Breast epithelium (tissue), 4 donors: ENCODE results near the gene PRSS50. TPM values are rescaled to one million over a fixed set of nuclear protein-coding genes. Genes with fewer than 3 reads are reported as not detected.

Source experiments
- DNase-seq, 2 donors: peaks; one replicate each; pipeline ENCODE4 v3.0.0-alpha.2; 2019; ENCODE audit warnings: low spot score in 2 of 2
- H3K27ac ChIP-seq, 2 donors: fragments of 200-600 bp; sonication (generic) in 1 of 2; one replicate each; pipeline ENCODE4 v1.5.1; 2016 to 2019; ENCODE audit warnings: mild to moderate bottlenecking in 1 of 2
- H3K27me3 ChIP-seq, 2 donors: fragments of 200-600 bp; sonication (generic) in 1 of 2; one replicate each; pipeline versions ENCODE4 v1.5.1 to v1.6.0; 2017 to 2019; ENCODE audit warnings: control low read depth in 1 of 2, mild to moderate bottlenecking in 1 of 2
- H3K36me3 ChIP-seq: fragments of 200-600 bp; one replicate; pipeline ENCODE4 v1.5.1; 2019
- H3K4me1 ChIP-seq, 2 donors: fragments of 200-600 bp; sonication (generic); one replicate each; pipeline ENCODE4 v1.5.1; 2016 to 2019; ENCODE audit warnings: control low read depth in 1 of 2
- H3K4me3 ChIP-seq, 3 donors: fragments of 200-600 bp; sonication (generic); 1 replicate in 2 of 3; 2 replicates in 1 of 3; pipeline ENCODE4 v1.5.1; 2016 to 2019; ENCODE audit warnings: mild to moderate bottlenecking in 3 of 3, moderate library complexity in 2 of 3
- H3K9me3 ChIP-seq, 2 donors: fragments of 200-600 bp; sonication (generic) in 1 of 2; one replicate each; pipeline ENCODE4 v1.5.1; 2016 to 2019; ENCODE audit warnings: control low read depth in 1 of 2
- CTCF ChIP-seq, 3 donors: fragments of 450-650 bp; IDR thresholded peaks; one replicate each; pipeline ENCODE4 v1.5.1; 2016 to 2017; ENCODE audit warnings: antibody characterized with exemption in 3 of 3, mild to moderate bottlenecking in 3 of 3, moderate library complexity in 3 of 3
- POLR2A ChIP-seq: fragments of 450-650 bp; IDR thresholded peaks from one replicate; pipeline ENCODE4 v1.6.1; 2016; ENCODE audit warnings: antibody characterized with exemption, mild to moderate bottlenecking, moderate library complexity
- POLR2AphosphoS5 ChIP-seq, 3 donors: sonication (generic); formaldehyde crosslinking; IDR thresholded peaks; one replicate each; pipeline ENCODE4 v1.6.1; 2017; ENCODE audit warnings: antibody characterized with exemption in 3 of 3
- intact Hi-C: fragments of 100-400 bp; cut with DNase I; formaldehyde crosslinking; loops from one replicate; pipeline ENCODE4 v1.15.1; 2023; ENCODE audit warnings: low total_unique reads
- total RNA-seq, 3 donors: library from RNA; depleted of rRNA; stranded (reverse); fragments of >200 nt; gene quantifications; one replicate each; pipeline ENCODE4 v1.1.0, GENCODE V29; 2016

The PRSS50 gene
- total RNA-seq, 3 donors from 2014 or later: 2.9 to 3.6 TPM; not detected in 1

GRCh38 chr3:46695962-46696894 lies 21.4 kb downstream of the PRSS50 start:
- Histone ChIP-seq H3K27ac (peak overlapping the region; percentile 3 to 78), H3K36me3 (no peaks in the 10 kb centered on the region), H3K27me3 (no peaks in the 10 kb centered on the region), H3K4me3 (no peak overlapping the region), H3K4me1 (peaks cover 6 to 9% of the 10 kb centered on the region in 2 donors), H3K9me3 (no peaks in the 10 kb centered on the region)
- no peak for DNase-seq
- TF ChIP-seq POLR2A (no peak), POLR2AphosphoS5 (IDR thresholded peaks at IDR 0.05) (no peak), CTCF (IDR thresholded peaks at IDR 0.05) (no peak)
- intact Hi-C loops: no loop called here

DNA sequence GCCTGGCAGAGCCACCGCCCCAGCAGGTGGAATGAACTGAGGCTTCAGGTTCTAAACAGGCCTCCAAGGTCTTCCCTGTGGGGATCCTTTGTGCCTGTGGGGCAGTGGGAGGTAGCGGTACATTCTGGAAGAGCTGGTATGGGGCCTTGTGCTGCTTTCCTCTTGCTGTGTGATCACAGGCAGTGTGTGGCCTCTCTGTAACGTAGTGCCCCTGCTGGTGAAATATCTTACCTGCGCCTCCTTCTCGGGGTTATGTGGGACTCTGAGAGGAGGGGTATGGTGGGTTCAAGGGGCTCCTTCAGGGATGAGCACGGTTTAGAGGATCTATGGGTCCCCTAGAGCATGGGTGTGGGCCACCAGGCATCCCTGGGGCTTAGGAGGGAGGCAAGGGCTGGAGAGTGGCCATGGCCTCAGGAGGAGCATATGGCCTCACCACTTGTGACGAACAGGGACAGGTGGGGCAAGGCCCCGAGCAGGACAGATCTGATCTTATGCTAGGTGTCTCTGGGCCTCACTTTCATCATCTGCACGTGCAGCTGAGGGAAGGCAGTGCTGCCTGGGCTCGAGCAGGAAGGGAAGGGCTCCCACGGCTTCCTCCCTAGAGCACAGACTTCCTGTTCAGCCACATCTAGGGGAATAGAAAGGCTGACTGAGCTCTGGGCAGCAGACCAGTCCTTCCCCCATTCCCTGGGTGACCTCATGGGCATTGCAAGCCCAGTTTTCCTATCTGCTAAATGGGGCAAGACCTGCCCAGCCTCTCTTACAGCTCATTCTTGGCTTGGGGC lies 22.3 kb downstream of the PRSS50 start:
- Histone ChIP-seq H3K9me3 (no peaks in the 10 kb centered on the region), H3K27me3 (no peaks in the 10 kb centered on the region), H3K27ac (peak overlapping the region; percentile 3 to 78), H3K4me1 (peaks cover 0 to 6% of the 10 kb centered on the region in 2 donors), H3K4me3 (no peak overlapping the region), H3K36me3 (no peaks in the 10 kb centered on the region)
- DNase-seq: no peak
- TF ChIP-seq CTCF (IDR thresholded peaks at IDR 0.05) (peak in 1 of 3 donors; percentile 10), POLR2AphosphoS5 (IDR thresholded peaks at IDR 0.05) (peak in 2 of 3 donors; percentile 10 to 13), POLR2A (no peak)
- intact Hi-C loops: no loop called here

- no peaks in the 10 kb centered on the region for H3K36me3 ChIP-seq
- H3K27ac ChIP-seq: peak overlapping the region; percentile 3 to 78
- H3K9me3 ChIP-seq: no peaks in the 10 kb centered on the region
- peaks cover 0 to 6% of the 10 kb centered on the region in 2 donors for H3K4me1 ChIP-seq
- intact Hi-C loops: no loop called here
- TF ChIP-seq POLR2AphosphoS5 (IDR thresholded peaks at IDR 0.05): no peak
- TF ChIP-seq POLR2A: no peak
- no peak overlapping the region for H3K4me3 ChIP-seq
- H3K27me3 ChIP-seq: no peaks in the 10 kb centered on the region
- no peak for DNase-seq
These were observed 23.1 kb downstream of the PRSS50 start for GRCh38 chr3:46694520-46694919.

DNA sequence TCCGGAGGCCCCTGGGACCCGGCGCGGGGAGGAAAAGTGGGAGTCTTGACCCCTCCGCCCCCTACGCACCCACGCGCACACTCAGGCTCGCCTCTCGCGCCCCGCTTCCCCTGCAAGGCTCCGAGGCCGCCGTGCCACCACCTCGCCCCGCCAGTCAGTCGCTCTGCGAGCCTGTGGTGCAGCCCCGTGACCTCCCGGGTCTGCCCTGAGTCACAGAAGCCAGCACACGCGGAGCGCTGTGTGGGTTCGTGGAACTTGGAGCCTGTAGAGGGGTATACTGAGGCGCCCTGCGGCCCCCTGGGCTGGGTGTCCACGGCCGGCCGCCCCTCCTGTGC lies 23.8 kb downstream of the PRSS50 start:
- no peak for TF ChIP-seq POLR2AphosphoS5 (IDR thresholded peaks at IDR 0.05)
- TF ChIP-seq CTCF (IDR thresholded peaks at IDR 0.05): no peak
- TF ChIP-seq POLR2A: no peak
- no peak for DNase-seq
- intact Hi-C loops: no loop called here
- H3K27me3 ChIP-seq: no peaks in the 10 kb centered on the region
- no peaks in the 10 kb centered on the region for H3K9me3 ChIP-seq
- peaks cover 0 to 6% of the 10 kb centered on the region in 2 donors for H3K4me1 ChIP-seq
- H3K36me3 ChIP-seq: no peaks in the 10 kb centered on the region
- H3K27ac ChIP-seq: peak overlapping the region; percentile 78 to 85
- H3K4me3 ChIP-seq: peak overlapping the region; percentile 61 to 75 (median 68)

DNA sequence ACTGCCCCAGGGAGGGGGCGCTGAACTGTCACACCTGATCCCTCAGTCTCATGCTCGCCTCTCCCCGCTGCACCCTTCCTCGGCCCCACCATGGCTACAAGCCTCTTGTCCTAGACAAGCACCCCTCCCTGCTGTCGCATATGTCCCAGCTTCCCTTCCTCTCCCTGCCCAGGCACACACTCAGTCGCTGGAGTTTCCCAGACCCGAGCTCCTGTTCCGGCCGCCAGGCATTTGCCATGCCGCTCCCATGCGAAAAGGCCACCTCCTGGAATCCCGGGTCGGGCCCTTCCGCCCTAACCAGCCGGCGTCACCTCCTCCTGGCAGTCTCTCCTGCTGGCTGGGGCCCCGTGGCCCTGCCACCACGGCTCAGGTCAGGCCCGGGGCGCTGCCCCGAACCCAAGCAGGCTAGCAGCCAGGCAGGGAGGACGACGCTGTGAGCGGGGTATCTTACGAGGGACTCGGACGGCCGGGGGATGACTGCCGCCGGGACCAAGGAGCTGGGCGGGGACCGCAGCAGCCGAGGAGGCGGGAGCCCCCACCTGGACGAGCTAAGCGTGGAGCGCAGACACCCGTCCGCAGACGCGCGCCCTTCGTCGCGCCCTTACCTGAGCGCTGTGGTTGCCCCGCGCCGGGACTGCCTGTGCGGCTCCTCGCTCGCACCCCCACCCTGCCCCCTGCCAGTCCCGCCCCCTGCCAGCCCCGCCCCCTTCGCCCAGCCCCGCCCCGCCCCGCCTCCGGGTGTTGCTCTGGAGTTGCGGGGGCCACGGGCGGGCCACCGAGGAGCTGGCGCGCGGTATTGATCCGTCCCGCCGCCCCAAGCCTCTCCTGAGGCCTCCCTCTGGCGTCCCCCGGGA lies 24.4 kb downstream of the PRSS50 start, which contains the start of gene ALS2CL:
ALS2CL (minus strand) TSS at position 642 of the 854 bp plus-strand sequence. CDS start 4,239 bp downstream, outside the sequence.
- Histone ChIP-seq H3K27ac (peak within 1 kb of the TSS; percentile 78 to 85), H3K27me3 (no peaks in the 10 kb centered on the region), H3K36me3 (no peaks in the 10 kb centered on the region), H3K4me3 (peak within 1 kb of the TSS; percentile 61 to 75 (median 68)), H3K9me3 (no peaks in the 10 kb centered on the region), H3K4me1 (peaks cover 0 to 6% of the 10 kb centered on the region in 2 donors)
- TF ChIP-seq POLR2AphosphoS5 (IDR thresholded peaks at IDR 0.05) (peak in 2 of 3 donors; percentile 21 to 57), CTCF (IDR thresholded peaks at IDR 0.05) (no peak)
- peak; percentile 45 to 57 for DNase-seq
- intact Hi-C loops: no loop called here
